Psoas muscle (tissue), 8 donors: ENCODE data around the gene CDKN2B-AS1. TPM values are rescaled to one million over a fixed set of nuclear protein-coding genes. Genes with fewer than 3 reads are reported as not detected.

Source experiments
- ATAC-seq, 4 donors: fragments of 200-7000 bp; cut with Tn5 transposase; one replicate each; pipeline ENCODE4 v1.9.1; 2020; ENCODE audit warnings: moderate library complexity in 3 of 4, mild to moderate bottlenecking in 2 of 4
- DNase-seq, 2 donors: peaks; one replicate each; pipeline ENCODE4 v3.0.0-alpha.2; 2020
- H3K27ac ChIP-seq: fragments of 200-600 bp; one replicate; pipeline ENCODE4 v1.8.0; 2022
- H3K27me3 ChIP-seq, 3 donors: fragments of 200-600 bp in 1 of 3; one replicate each; pipeline versions ENCODE4 v1.6.1 to v1.8.0; 2013 to 2022; ENCODE audit warnings: low read length in 2 of 3, mild to moderate bottlenecking in 2 of 3, moderate library complexity in 1 of 3; ENCODE audit not compliant: insufficient read depth in 3 of 3
- H3K36me3 ChIP-seq, 2 donors: fragments of 200-600 bp in 1 of 2; one replicate each; pipeline versions ENCODE4 v1.6.1 to v1.8.0; 2013 to 2022; ENCODE audit warnings: low read depth in 1 of 2, mild to moderate bottlenecking in 1 of 2, moderate library complexity in 1 of 2; ENCODE audit not compliant: insufficient read depth in 1 of 2
- H3K4me1 ChIP-seq: fragments of 200-600 bp; one replicate; pipeline ENCODE4 v1.8.0; 2022
- H3K4me3 ChIP-seq: fragments of 200-600 bp; one replicate; pipeline ENCODE4 v1.8.0; 2022; ENCODE audit warnings: mild to moderate bottlenecking
- H3K9me3 ChIP-seq: fragments of 200-600 bp; one replicate; pipeline ENCODE4 v1.8.0; 2022
- WGBS, 3 donors: extraction: QIAGEN DNeasy Blood & Tissue Kit; methylation state at CpG; one replicate each; pipeline versions ENCODE4 v1.1.6 to v1.1.7; 2013; 5-methylcytosine and 5-hydroxymethylcytosine counted together
- intact Hi-C, 2 donors: fragments of 100-400 bp; cut with DNase I; formaldehyde crosslinking; loops; one replicate each; pipeline versions ENCODE4 v1.11.0 to v1.14.2; 2022
- polyA plus RNA-seq, 3 donors: library from polyadenylated mRNA; stranded (reverse); fragments of 200-250 nt; gene quantifications; one replicate each; pipeline ENCODE4 v1.2.3, GENCODE V29; 2013
- total RNA-seq, 4 donors: library from RNA; stranded (reverse); fragmentation: NEBNext Ultra II Directional in 2 of 4; extraction: Animal tissue kit (Norgen Biotek cat#: 25700) in 2 of 4; gene quantifications; one replicate each; pipeline versions ENCODE4 v1.2.1 to v1.2.4, GENCODE V29; 2021 to 2023
- TF ChIP-seq, protein P1 (sequence below): fragments of 200-600 bp; IDR thresholded peaks from one replicate; pipeline ENCODE4 v1.8.0; 2022; ENCODE audit warnings: antibody characterized with exemption
- donor health status: healthy with polysubstance abuse.
- donor health status: DM: no; HTN: no; CAD: no; lungs with moderate emphysema.
- donor health status: Bipolar disorder and iron deficiency.
- donor health status: healthy.
- donor health status: DM: yes; HTN: yes; CAD: no.
- donor health status: DM: no; HTN: no; CAD: no.
- donor health status: DM: no; HTN: no; CAD: no.
- donor health status: DM: yes; HTN: yes; CAD: no.

Gene CDKN2B-AS1
- total and polyA plus RNA-seq, 7 donors, result 0.40 TPM; not detected in 6

DNA sequence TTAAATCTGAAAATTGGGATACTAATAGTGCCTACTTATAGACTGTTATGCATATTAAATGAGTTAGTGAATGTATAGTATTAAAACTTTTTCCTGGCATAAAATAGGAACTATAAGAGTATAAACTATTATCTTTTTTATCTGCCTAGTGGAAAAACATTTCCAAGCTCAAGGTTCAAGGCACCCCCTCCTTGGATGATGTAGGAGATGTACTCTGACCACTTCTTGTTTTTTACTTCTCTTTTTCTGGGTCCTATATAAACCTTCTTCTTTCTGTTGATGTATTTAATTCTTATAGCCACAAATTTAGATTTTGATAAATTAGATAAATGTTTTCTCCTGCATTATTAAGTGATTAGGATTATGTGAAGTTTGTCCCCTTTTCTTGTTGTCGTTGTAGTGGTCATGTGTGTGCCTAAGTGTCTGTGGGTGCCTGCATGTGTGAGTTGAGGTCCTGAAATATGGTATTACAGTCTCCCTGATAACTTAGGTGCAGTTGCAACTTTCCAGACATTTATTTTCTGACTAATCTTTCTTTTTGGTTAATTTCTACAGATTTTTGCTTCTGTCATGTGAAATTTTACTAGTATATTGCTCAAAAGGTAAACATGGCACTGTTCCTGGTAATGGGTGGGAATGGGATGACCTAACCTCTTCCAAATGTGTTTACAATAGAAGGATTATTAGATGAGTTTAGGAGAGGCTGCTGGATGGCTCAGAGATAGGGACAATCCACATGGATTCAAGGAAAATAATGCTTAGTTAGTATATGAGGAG lies 175.3 kb downstream of the CDKN2B-AS1 start:
- no peak for DNase-seq
- Histone ChIP-seq H3K9me3 (no peaks in the 10 kb centered on the region), H3K27ac (no peak overlapping the region), H3K4me3 (no peak overlapping the region), H3K27me3 (no peaks in the 10 kb centered on the region), H3K4me1 (no peaks in the 10 kb centered on the region), H3K36me3 (no peaks in the 10 kb centered on the region)
- intact Hi-C loops, result no loop called here
- TF ChIP-seq, protein P1, sequence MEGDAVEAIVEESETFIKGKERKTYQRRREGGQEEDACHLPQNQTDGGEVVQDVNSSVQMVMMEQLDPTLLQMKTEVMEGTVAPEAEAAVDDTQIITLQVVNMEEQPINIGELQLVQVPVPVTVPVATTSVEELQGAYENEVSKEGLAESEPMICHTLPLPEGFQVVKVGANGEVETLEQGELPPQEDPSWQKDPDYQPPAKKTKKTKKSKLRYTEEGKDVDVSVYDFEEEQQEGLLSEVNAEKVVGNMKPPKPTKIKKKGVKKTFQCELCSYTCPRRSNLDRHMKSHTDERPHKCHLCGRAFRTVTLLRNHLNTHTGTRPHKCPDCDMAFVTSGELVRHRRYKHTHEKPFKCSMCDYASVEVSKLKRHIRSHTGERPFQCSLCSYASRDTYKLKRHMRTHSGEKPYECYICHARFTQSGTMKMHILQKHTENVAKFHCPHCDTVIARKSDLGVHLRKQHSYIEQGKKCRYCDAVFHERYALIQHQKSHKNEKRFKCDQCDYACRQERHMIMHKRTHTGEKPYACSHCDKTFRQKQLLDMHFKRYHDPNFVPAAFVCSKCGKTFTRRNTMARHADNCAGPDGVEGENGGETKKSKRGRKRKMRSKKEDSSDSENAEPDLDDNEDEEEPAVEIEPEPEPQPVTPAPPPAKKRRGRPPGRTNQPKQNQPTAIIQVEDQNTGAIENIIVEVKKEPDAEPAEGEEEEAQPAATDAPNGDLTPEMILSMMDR, result no peak
- ATAC-seq, result no peak
- WGBS, 3 donors, result 71 to 80% (median 74%) methylated on average over 1 of the region's 1 CpG

Other genes starting within 250 kb of the CDKN2B-AS1 start
- gene MTAP, start 192.2 kb upstream of the CDKN2B-AS1 start, total RNA-seq, result 10 to 100 TPM; 11.0 to 16.6 (median 14.9) TPM
- gene MTAP, start 192.2 kb upstream of the CDKN2B-AS1 start, polyA plus RNA-seq, result 10 to 100 TPM in 1 of 3 donors, 1 to 10 TPM in 2; 4.3 to 15.5 (median 8.6) TPM
- under 1 TPM in 2 of 4 donors, not detected in 2; 0.32 to 0.66 TPM for gene CDKN2A, start 399 bp upstream of the CDKN2B-AS1 start, total RNA-seq
- gene CDKN2A, start 399 bp upstream of the CDKN2B-AS1 start, polyA plus RNA-seq, result under 1 TPM in 1 of 3 donors, not detected in 2; 0.04 TPM
- 10 to 100 TPM in 1 of 4 donors, 1 to 10 TPM in 3; 5.4 to 12.3 (median 8.3) TPM for gene CDKN2B, start 14.5 kb downstream of the CDKN2B-AS1 start, total RNA-seq
- 10 to 100 TPM in 1 of 3 donors, 1 to 10 TPM in 2; 1.7 to 11.3 (median 5.5) TPM for gene CDKN2B, start 14.5 kb downstream of the CDKN2B-AS1 start, polyA plus RNA-seq